HepG2 (cell line): ENCODE measurements around the gene RAB3GAP1. TPM values are rescaled to one million over a fixed set of nuclear protein-coding genes. Genes with fewer than 3 reads are reported as not detected.

Experiments
- ATAC-seq: fragments of 200-7000 bp; cut with Tn5 transposase; 3 replicates; pipeline ENCODE4 v1.9.1; 2020; ENCODE audit warnings: mild to moderate bottlenecking, moderate library complexity
- BruUV-seq: library from RNA; stranded (reverse); fragments of 400-500 nt; replicated peaks from 2 replicates; lab custom pipeline; 2021; lab: Mats Ljungman, UMichigan
- CTCF ChIA-PET: fragments of 300-600 bp; formaldehyde crosslinking; extraction: SDS; loops from one replicate; lab custom pipeline; 2021; ENCODE audit warnings: low total read pairs, inconsistent platforms, low intra/inter-chr PET ratio; lab: Yijun Ruan, JAX
- POLR2A ChIA-PET: fragments of 350-600 bp; sonication (Branson Sonifier 250); formaldehyde crosslinking; loops from one replicate; lab custom pipeline; 2020; ENCODE audit warnings: antibody characterized with exemption, inconsistent platforms; lab: Yijun Ruan, JAX
- DNase-seq: peaks from one replicate; pipeline ENCODE4 v3.0.0-alpha.2; 2015; ENCODE audit warnings: low spot score
- FAIRE-seq: peaks from 3 replicates; lab custom pipeline; 2011; peaks lifted over from hg19 to GRCh38; lab: Jason Lieb, UNC
- H2AFZ ChIP-seq: one replicate; pipeline ENCODE4 v1.6.1; 2011; ENCODE audit warnings: low read length, inconsistent platforms
- H3K27ac ChIP-seq: fragments of 300-600 bp; 3 replicates; pipeline ENCODE4 v1.8.0; 2011; ENCODE audit warnings: mixed run types, mild to moderate bottlenecking, mixed read lengths, low read length, inconsistent platforms; ENCODE audit not compliant: insufficient read depth; ENCODE audit errors: extremely low read length
- H3K27me3 ChIP-seq, 2 experiments: fragments of 200-600 bp in 1 of 2; 2 replicates in 1 of 2; 3 replicates in 1 of 2; pipeline versions ENCODE4 v1.6.0 to v1.8.0; 2011; ENCODE audit warnings: low read length in 2 of 2, mild to moderate bottlenecking in 2 of 2, moderate library complexity in 2 of 2, inconsistent platforms in 1 of 2; ENCODE audit not compliant: insufficient read depth in 2 of 2, control insufficient read depth in 1 of 2
- H3K36me3 ChIP-seq, 2 experiments: fragments of 200-600 bp in 1 of 2; replicated peaks in 1 of 2; 2 replicates in 1 of 2; 3 replicates in 1 of 2; pipeline versions ENCODE4 v1.5.1 to v1.8.0; 2011; ENCODE audit warnings: low read length in 2 of 2, inconsistent platforms in 1 of 2; ENCODE audit not compliant: insufficient read depth in 2 of 2, control insufficient read depth in 1 of 2
- H3K4me1 ChIP-seq: 2 replicates; pipeline ENCODE4 v1.5.1; 2012; ENCODE audit warnings: low read length, inconsistent platforms; ENCODE audit not compliant: insufficient read depth
- H3K4me2 ChIP-seq: 2 replicates; pipeline ENCODE4 v1.6.0; 2011; ENCODE audit warnings: low read depth, low read length, inconsistent platforms
- H3K4me3 ChIP-seq, 3 experiments: fragments of 200-600 bp in 1 of 3; sonication (generic), shearing (Covaris generic) in 1 of 3; replicated peaks in 1 of 3; 2 replicates each; pipeline ENCODE4 v1.5.1; 2011 to 2016; ENCODE audit warnings: low read length in 3 of 3, inconsistent platforms in 2 of 3, low read depth in 2 of 3, mild to moderate bottlenecking in 2 of 3, control low read depth in 1 of 3, mixed read lengths in 1 of 3; ENCODE audit not compliant: insufficient read depth in 1 of 3
- H3K79me2 ChIP-seq: one replicate; pipeline ENCODE4 v1.6.1; 2011; ENCODE audit warnings: low read length, inconsistent platforms; ENCODE audit not compliant: insufficient read depth
- H3K9ac ChIP-seq: 2 replicates; pipeline ENCODE4 v1.6.0; 2011; ENCODE audit warnings: mild to moderate bottlenecking, low read depth, low read length, inconsistent platforms; ENCODE audit not compliant: insufficient read depth
- H3K9me3 ChIP-seq: 2 replicates; pipeline ENCODE4 v1.5.1; 2012; ENCODE audit warnings: mild to moderate bottlenecking, low read length
- H4K20me1 ChIP-seq: 2 replicates; pipeline ENCODE4 v1.6.0; 2011; ENCODE audit warnings: inconsistent platforms, mild to moderate bottlenecking, low read length, moderate library complexity; ENCODE audit not compliant: insufficient read depth
- NFRKB ChIP-seq: fragments of 450-650 bp; IDR thresholded peaks from 2 replicates; pipeline ENCODE4 v1.6.1; 2017
- PPARG ChIP-seq: conservative IDR thresholded peaks from 2 replicates; pipeline ENCODE4 v1.6.1; 2016; ENCODE audit warnings: missing biosample characterization, missing genetic modification reagents
- YY1 ChIP-seq: IDR thresholded peaks from 2 replicates; pipeline ENCODE4 v1.6.1; 2011; ENCODE audit warnings: low read length, low read depth, moderate library complexity, mild to moderate bottlenecking; ENCODE audit not compliant: insufficient read depth, insufficient replicate concordance
- ZC3H4 ChIP-seq: sonication (generic); formaldehyde crosslinking; IDR thresholded peaks from 2 replicates; pipeline ENCODE4 v1.4.0; 2020; ENCODE audit warnings: missing genetic modification reagents, borderline replicate concordance
- ZIK1 ChIP-seq: sonication (generic); formaldehyde crosslinking; IDR thresholded peaks from 2 replicates; pipeline ENCODE4 v1.5.0; 2020; ENCODE audit warnings: mild to moderate bottlenecking, low read depth, missing genetic modification reagents, borderline replicate concordance
- ZNF121 ChIP-seq: sonication (generic); formaldehyde crosslinking; IDR thresholded peaks from 2 replicates; pipeline ENCODE4 v1.5.0; 2020; ENCODE audit warnings: mild to moderate bottlenecking, missing genetic modification reagents
- ZNF343 ChIP-seq: sonication (generic); formaldehyde crosslinking; IDR thresholded peaks from 2 replicates; pipeline ENCODE4 v1.4.0; 2020; ENCODE audit warnings: mild to moderate bottlenecking, missing genetic modification reagents
- ZNF570 ChIP-seq: sonication (generic); formaldehyde crosslinking; IDR thresholded peaks from 2 replicates; pipeline ENCODE4 v1.4.0; 2020; ENCODE audit warnings: mild to moderate bottlenecking, missing genetic modification reagents, borderline replicate concordance
- ZNF772 ChIP-seq: sonication (generic); formaldehyde crosslinking; IDR thresholded peaks from 2 replicates; pipeline ENCODE4 v1.5.0; 2020; ENCODE audit warnings: mild to moderate bottlenecking, missing genetic modification reagents
- ZSCAN25 ChIP-seq: sonication (generic); formaldehyde crosslinking; IDR thresholded peaks from 2 replicates; pipeline ENCODE4 v1.8.0; 2022; ENCODE audit warnings: mild to moderate bottlenecking, missing genetic modification reagents
- WGBS: methylation state at CpG from one replicate; pipeline ENCODE4 v1.1.6; 2017; ENCODE audit warnings: low lambda C conversion rate; 5-methylcytosine and 5-hydroxymethylcytosine counted together
- in situ Hi-C: cut with HindIII; loops from 2 replicates; pipeline ENCODE4 v1.10.0; 2017; ENCODE audit warnings: low pct_unique_long_range_greater_than_20kb; ENCODE audit not compliant: extremely low pct_ligation_motif_present
- intact Hi-C: fragments of 100-400 bp; cut with micrococcal nuclease; formaldehyde crosslinking; loops from one replicate; pipeline ENCODE4 v1.10.0; 2022; ENCODE audit not compliant: unreplicated experiment
- polyA plus RNA-seq, 8 experiments: library from polyadenylated mRNA; depleted of rRNA in 3 of 8; stranded (reverse) in 7 of 8; unstranded in 1 of 8; fragments of >200 nt; fragmentation: Illumina TruSeq in 4 of 8; extraction: Trizol in 4 of 8; gene quantifications; 2 replicates each; pipeline versions ENCODE4 v1.2.1 to v1.2.3, GENCODE V29; 2011 to 2016; ENCODE audit warnings: low read depth in 4 of 8, missing spikeins in 1 of 8, mixed read lengths in 1 of 8; ENCODE audit not compliant: insufficient read depth in 1 of 8
- total RNA-seq, 5 experiments: library from RNA; depleted of rRNA; stranded (reverse); fragments of >200 nt; fragmentation: Illumina TruSeq; extraction: Trizol; gene quantifications; 2 replicates each; pipeline ENCODE4 v1.2.3, GENCODE V29; 2016; ENCODE audit warnings: low read depth in 1 of 5

The RAB3GAP1 gene
- total and polyA plus RNA-seq, 2 of the 13 experiments (the other 11 are each of a cell fraction or from before 2014, with no cell fraction given): 15.2 to 48.8 TPM

DNA sequence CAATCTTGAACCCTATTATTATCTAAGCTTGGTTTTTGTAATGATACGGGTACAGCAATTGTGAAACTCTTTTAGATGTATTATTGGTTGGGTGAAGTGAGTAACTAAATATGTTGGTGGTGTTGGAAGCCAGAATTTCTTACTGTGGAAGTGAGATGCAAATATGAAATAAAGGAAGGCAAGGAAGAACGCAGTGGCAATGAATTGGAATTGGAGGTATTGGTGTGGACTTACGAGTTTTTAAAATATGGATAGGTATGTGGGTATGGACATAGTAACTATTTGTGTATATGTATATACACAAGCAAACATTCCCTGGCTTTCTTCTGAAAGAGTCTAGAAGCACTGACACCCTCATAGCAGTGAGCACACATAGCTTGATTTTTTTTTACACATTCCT lies 105.8 kb downstream of the RAB3GAP1 start (continued):
- TF ChIP-seq ZNF570 (CRISPR knock-in tag) (no peak), PPARG (CRISPR knock-in tag) (no peak), ZC3H4 (CRISPR knock-in tag) (no peak), YY1 (no peak), ZSCAN25 (CRISPR knock-in tag) (no peak), ZNF121 (no peak), ZIK1 (CRISPR knock-in tag) (no peak), ZNF772 (CRISPR knock-in tag) (no peak)

GRCh38 chr2:135159191-135159590 lies 107.1 kb downstream of the RAB3GAP1 start:
- Histone ChIP-seq H3K27ac (no peak overlapping the region), H3K4me3 (no peak overlapping the region), H3K79me2 (no peaks in the 10 kb centered on the region), H3K27me3 (no peaks in the 10 kb centered on the region), H3K9ac (no peak overlapping the region), H3K4me1 (no peaks in the 10 kb centered on the region), H4K20me1 (no peaks in the 10 kb centered on the region), H2AFZ (no peak overlapping the region), H3K4me2 (no peak overlapping the region), H3K9me3 (no peaks in the 10 kb centered on the region), H3K36me3 (peaks cover 15 to 68% of the 10 kb centered on the region in 2 experiments)
- FAIRE-seq (no peak), DNase-seq (no peak), ATAC-seq (no peak)
- ChIA-PET CTCF (no interaction called here), POLR2A (no interaction called here)
- BruUV-seq: no TSS peak
- TF ChIP-seq NFRKB (no peak), ZNF343 (CRISPR knock-in tag) (no peak)
- in situ Hi-C loops (no loop called here), intact Hi-C loops (no loop called here)
- 94% methylated on average over 2 of the region's 2 CpGs for WGBS
